ENCODE results near the gene PTOV1. TPM values are rescaled to one million over a fixed set of nuclear protein-coding genes. Genes with fewer than 3 reads are reported as not detected.

Gene PTOV1
- total RNA-seq, 4 donors from 2014 or later = 77.6 to 88.2 (median 87.0) TPM

GRCh38 chr19:49851456-49852259 lies 699 bp downstream of the PTOV1 start:
- Histone ChIP-seq H3K4me3 (peak overlapping the region; percentile 73 to 79 (median 74)), H3K27me3 (no peaks in the 10 kb centered on the region), H3K9me3 (no peaks in the 10 kb centered on the region), H3K4me1 (peaks cover 24 to 29% of the 10 kb centered on the region in 2 donors), H3K36me3 (peaks cover 0 to 15% of the 10 kb centered on the region in 2 donors), H3K27ac (peak overlapping the region; percentile 94 to 99 (median 97))
- in situ Hi-C loops (cut with MboI; ENCODE audit: low sequenced_read_pairs in 4 of 4) (no loop called here), intact Hi-C loops (cut with DNase I; ENCODE audit: low total_unique reads) (loop anchor here (1.0 to 2.0 kb wide), 2 partner anchors 15 to 26 kb away; partner anchors contain the start of genes AKT1S1, PNKP and TBC1D17)
- DNase-seq (no peak), ATAC-seq (peak; percentile 4 to 6)
- TF ChIP-seq CTCF (IDR thresholded peaks at IDR 0.05 in 4 of 5, conservative IDR thresholded peaks at IDR 0.05 in 1 of 5) (no peak), POLR2A (IDR thresholded peaks at IDR 0.05) (no peak)

GRCh38 chr19:49852631-49853126 lies 1.7 kb downstream of the PTOV1 start:
- in situ Hi-C loops (cut with MboI; ENCODE audit: low sequenced_read_pairs in 4 of 4) = no loop called here
- H3K27ac ChIP-seq = peak overlapping the region in 2 of 4 donors; percentile 94 to 99
- TF ChIP-seq CTCF (IDR thresholded peaks at IDR 0.05 in 4 of 5, conservative IDR thresholded peaks at IDR 0.05 in 1 of 5) (no peak), POLR2A (IDR thresholded peaks at IDR 0.05) (no peak)
- ATAC-seq (no peak), DNase-seq (no peak)
- H3K4me1 ChIP-seq = peaks cover 24 to 29% of the 10 kb centered on the region in 2 donors
- peak overlapping the region in 2 of 4 donors; percentile 73 for H3K4me3 ChIP-seq
- H3K27me3 ChIP-seq = no peaks in the 10 kb centered on the region
- intact Hi-C loops (cut with DNase I; ENCODE audit: low total_unique reads) = no loop called here
- peaks cover 0 to 24% of the 10 kb centered on the region in 2 donors for H3K36me3 ChIP-seq
- no peaks in the 10 kb centered on the region for H3K9me3 ChIP-seq

GRCh38 chr19:49853852-49854377 lies 3.0 kb downstream of the PTOV1 start:
- Histone ChIP-seq H3K4me1 (peaks cover 24 to 29% of the 10 kb centered on the region in 2 donors), H3K27ac (peak overlapping the region in 3 of 4 donors; percentile 32 to 55 (median 48)), H3K36me3 (peaks cover 0 to 30% of the 10 kb centered on the region in 2 donors), H3K9me3 (no peaks in the 10 kb centered on the region), H3K27me3 (no peaks in the 10 kb centered on the region), H3K4me3 (no peak overlapping the region)
- ATAC-seq = no peak
- TF ChIP-seq POLR2A (IDR thresholded peaks at IDR 0.05) (no peak), CTCF (IDR thresholded peaks at IDR 0.05 in 4 of 5, conservative IDR thresholded peaks at IDR 0.05 in 1 of 5) (no peak)
- in situ Hi-C loops (cut with MboI; ENCODE audit: low sequenced_read_pairs in 4 of 4) (no loop called here), intact Hi-C loops (cut with DNase I; ENCODE audit: low total_unique reads) (no loop called here)
- DNase-seq = no peak

- DNase-seq (no peak), ATAC-seq (no peak)
- Histone ChIP-seq H3K9me3 (no peaks in the 10 kb centered on the region), H3K36me3 (peaks cover 0 to 33% of the 10 kb centered on the region in 2 donors), H3K27me3 (no peaks in the 10 kb centered on the region), H3K27ac (peak overlapping the region in 2 of 4 donors; percentile 23 to 55), H3K4me1 (peaks cover 21 to 29% of the 10 kb centered on the region in 2 donors), H3K4me3 (no peak overlapping the region)
- intact Hi-C loops (cut with DNase I; ENCODE audit: low total_unique reads) (no loop called here), in situ Hi-C loops (cut with MboI; ENCODE audit: low sequenced_read_pairs in 4 of 4) (no loop called here)
- TF ChIP-seq POLR2A (IDR thresholded peaks at IDR 0.05) (no peak), CTCF (IDR thresholded peaks at IDR 0.05 in 4 of 5, conservative IDR thresholded peaks at IDR 0.05 in 1 of 5) (no peak)
Observed at GRCh38 chr19:49854378-49855263, 3.7 kb downstream of the PTOV1 start.
